Ectodermal cell (in vitro differentiated cells): Measurements from ENCODE around the gene TAS1R3.

ENCODE experiments used
- H3K27ac ChIP-seq: 2 replicates; pipeline ENCODE4 v1.7.0; 2013; ENCODE audit warnings: mild to moderate bottlenecking, low read depth, low read length; ENCODE audit not compliant: insufficient read depth, poor library complexity, severe bottlenecking
- H3K27me3 ChIP-seq: 2 replicates; pipeline ENCODE4 v1.7.0; 2013; ENCODE audit warnings: mild to moderate bottlenecking, low read length; ENCODE audit not compliant: insufficient read depth, control insufficient read depth, poor library complexity, severe bottlenecking
- H3K36me3 ChIP-seq: one replicate; pipeline ENCODE4 v1.7.0; 2013; ENCODE audit warnings: low read length; ENCODE audit not compliant: control insufficient read depth, insufficient read depth
- H3K4me1 ChIP-seq: one replicate; pipeline ENCODE4 v1.7.0; 2013; ENCODE audit warnings: low read length; ENCODE audit not compliant: control insufficient read depth, insufficient read depth
- H3K4me3 ChIP-seq: 2 replicates; pipeline ENCODE4 v1.7.0; 2013; ENCODE audit warnings: low read depth, low read length, control low read depth; ENCODE audit not compliant: insufficient read depth
- H3K9me3 ChIP-seq: 2 replicates; pipeline ENCODE4 v1.7.0; 2013; ENCODE audit warnings: mild to moderate bottlenecking, low read length, moderate library complexity; ENCODE audit not compliant: control insufficient read depth
- WGBS, 2 experiments: methylation state at CpG; one replicate each; pipeline ENCODE4 v1.1.7; 2013; ENCODE audit warnings: missing lambda C conversion rate in 2 of 2; 5-methylcytosine and 5-hydroxymethylcytosine counted together

TAS1R3 gene

DNA sequence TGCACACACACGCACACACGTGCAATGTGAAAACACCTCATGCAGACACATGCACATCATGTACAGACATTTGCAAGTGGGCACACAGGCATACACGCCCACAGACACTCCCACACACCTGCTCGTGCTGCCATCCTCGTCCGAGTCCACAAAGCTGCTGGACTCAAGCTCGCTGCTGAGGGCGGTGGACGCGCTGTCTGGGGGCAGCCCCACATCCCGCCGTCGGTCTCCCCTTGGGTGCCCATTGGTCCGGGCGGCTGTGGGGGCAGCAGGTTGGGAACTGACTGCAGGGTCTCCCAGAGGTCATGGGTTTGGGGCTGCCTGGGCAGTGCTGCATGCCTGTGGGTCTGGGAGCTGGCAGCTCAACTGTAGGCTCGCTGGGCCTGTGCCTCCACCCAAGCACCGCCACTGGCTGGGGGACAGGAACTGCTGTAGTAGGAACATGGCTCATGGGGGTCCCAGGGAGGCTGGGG, 10.5 kb downstream of the TAS1R3 start:
- no peaks in the 10 kb centered on the region for H3K4me1 ChIP-seq
- peaks cover 10% of the 10 kb centered on the region for H3K36me3 ChIP-seq
- H3K4me3 ChIP-seq: no peak overlapping the region
- H3K27ac ChIP-seq: no peak overlapping the region
- no peaks in the 10 kb centered on the region for H3K9me3 ChIP-seq
- 97% methylated on average over 17 of the region's 17 CpGs for WGBS, 2 experiments
- no peaks in the 10 kb centered on the region for H3K27me3 ChIP-seq

GRCh38 chr1:1342061-1342562, 11.0 kb downstream of the TAS1R3 start:
- no peak overlapping the region for H3K4me3 ChIP-seq
- no peak overlapping the region for H3K27ac ChIP-seq
- no peaks in the 10 kb centered on the region for H3K27me3 ChIP-seq
- peaks cover 10% of the 10 kb centered on the region for H3K36me3 ChIP-seq
- no peaks in the 10 kb centered on the region for H3K9me3 ChIP-seq
- H3K4me1 ChIP-seq: no peaks in the 10 kb centered on the region
- 96 to 97% methylated on average over 28 of the region's 28 CpGs for WGBS, 2 experiments

DNA sequence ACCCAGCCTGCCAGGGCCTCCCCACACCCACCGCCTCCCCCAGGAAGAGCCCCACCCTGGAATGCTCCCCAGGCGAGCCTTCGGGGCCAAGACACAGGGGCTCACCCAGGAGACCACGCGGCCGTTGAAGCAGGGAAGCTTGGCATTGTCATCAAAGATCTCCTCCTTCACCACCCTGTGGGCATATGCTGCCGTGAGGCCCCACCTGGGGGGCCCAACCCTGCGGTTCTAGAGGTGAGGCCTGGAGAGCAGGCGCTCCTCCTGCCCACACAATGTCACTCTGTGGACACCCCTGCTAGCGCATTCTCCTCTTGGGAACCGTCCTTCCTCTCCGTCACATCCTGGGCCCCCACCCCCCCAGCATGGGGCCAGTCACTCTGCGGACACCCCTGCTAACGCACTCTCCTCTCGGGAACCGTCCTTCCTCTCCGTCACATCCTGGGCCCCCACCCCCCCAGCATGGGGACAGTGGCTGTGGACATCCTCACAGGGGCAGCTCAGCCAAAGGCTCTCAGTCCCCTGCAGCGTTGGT, 11.6 kb downstream of the TAS1R3 start:
- no peaks in the 10 kb centered on the region for H3K4me1 ChIP-seq
- no peaks in the 10 kb centered on the region for H3K27me3 ChIP-seq
- no peak overlapping the region for H3K27ac ChIP-seq
- no peaks in the 10 kb centered on the region for H3K9me3 ChIP-seq
- H3K4me3 ChIP-seq: no peak overlapping the region
- 93 to 94% methylated on average over 18 of the region's 18 CpGs for WGBS, 2 experiments
- peaks cover 10% of the 10 kb centered on the region for H3K36me3 ChIP-seq

DNA sequence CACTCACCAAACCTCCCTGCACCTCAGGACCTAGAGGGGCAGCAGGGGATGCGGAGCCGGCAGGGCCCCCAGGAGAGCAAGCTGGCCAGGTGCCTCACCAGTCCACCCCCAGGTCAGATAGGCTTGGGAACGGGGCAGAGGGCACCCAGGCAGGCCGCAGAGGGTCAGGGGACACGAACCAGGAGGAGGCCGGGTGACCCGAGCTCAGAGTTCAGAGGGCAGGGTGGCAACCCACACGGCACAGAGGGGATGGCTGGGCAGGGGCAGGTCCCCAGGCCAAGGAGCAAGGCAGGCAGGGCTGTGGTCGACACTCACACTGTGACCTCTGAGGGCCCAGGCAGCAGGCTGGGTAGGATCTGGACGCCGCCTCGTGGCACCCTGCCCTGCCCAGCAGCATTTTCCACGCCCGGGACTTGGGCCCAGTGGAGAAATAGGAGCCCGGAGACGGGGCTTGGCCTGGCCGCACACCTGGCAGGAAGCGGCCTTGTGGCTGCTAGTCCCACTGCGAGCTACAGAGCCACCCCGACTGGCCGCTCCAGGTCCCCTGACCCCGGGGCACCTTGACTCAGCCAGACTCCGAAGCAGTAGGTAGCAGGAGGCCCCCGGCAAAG, 12.8 kb downstream of the TAS1R3 start:
- Histone ChIP-seq H3K36me3 (peaks cover 10% of the 10 kb centered on the region), H3K4me1 (peaks cover 7% of the 10 kb centered on the region), H3K27ac (no peak overlapping the region), H3K4me3 (no peak overlapping the region), H3K9me3 (no peaks in the 10 kb centered on the region), H3K27me3 (no peaks in the 10 kb centered on the region)
- 95% methylated on average over 24 of the region's 24 CpGs for WGBS, 2 experiments

DNA sequence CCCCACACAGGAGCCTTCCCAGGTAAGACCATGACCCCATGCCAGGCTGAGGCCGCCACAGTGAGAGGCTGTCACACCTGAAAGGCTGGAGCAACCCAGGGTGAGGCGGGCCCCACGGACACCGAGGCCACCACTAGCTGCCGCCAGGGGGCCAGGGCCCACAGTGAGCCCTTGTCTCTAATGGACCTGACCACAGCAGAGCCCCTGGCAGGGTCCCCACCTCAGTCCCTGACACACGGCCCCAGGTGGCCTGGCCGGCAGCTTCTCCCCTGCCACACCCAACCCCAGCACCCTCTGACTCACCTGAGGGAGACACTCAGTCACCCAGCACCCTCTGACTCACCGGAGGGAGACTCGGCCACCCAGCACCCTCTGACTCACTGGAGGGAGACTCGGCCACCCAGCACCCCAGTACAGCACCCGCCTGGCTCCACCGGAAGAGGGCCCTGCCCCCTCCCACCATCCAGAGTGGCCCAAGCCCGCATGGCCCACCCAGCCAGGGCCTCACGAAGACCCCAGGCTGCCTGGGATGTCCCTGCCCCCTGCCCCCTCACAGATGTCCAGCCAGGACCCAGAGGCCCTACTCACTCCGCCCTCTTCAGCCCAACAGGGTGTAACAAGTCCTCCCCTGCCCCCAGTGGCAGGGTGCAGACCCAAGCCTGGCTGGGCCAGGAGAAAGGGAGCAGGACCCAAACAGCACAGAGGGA, 13.7 kb downstream of the TAS1R3 start:
- H3K27me3 ChIP-seq: no peaks in the 10 kb centered on the region
- H3K9me3 ChIP-seq: no peaks in the 10 kb centered on the region
- 87 to 88% methylated on average over 15 of the region's 15 CpGs for WGBS, 2 experiments
- peaks cover 7% of the 10 kb centered on the region for H3K4me1 ChIP-seq
- peaks cover 10% of the 10 kb centered on the region for H3K36me3 ChIP-seq
- no peak overlapping the region for H3K27ac ChIP-seq
- H3K4me3 ChIP-seq: no peak overlapping the region

GRCh38 chr1:1345384-1345783, 14.3 kb downstream of the TAS1R3 start:
- H3K9me3 ChIP-seq: no peaks in the 10 kb centered on the region
- peaks cover 10% of the 10 kb centered on the region for H3K36me3 ChIP-seq
- no peak overlapping the region for H3K27ac ChIP-seq
- 93 to 96% methylated on average over 16 of the region's 16 CpGs for WGBS, 2 experiments
- H3K4me1 ChIP-seq: peaks cover 7% of the 10 kb centered on the region
- H3K27me3 ChIP-seq: no peaks in the 10 kb centered on the region
- no peak overlapping the region for H3K4me3 ChIP-seq

GRCh38 chr1:1345860-1346500, 14.9 kb downstream of the TAS1R3 start:
- Histone ChIP-seq H3K4me3 (no peak overlapping the region), H3K4me1 (peaks cover 7% of the 10 kb centered on the region), H3K27me3 (no peaks in the 10 kb centered on the region), H3K9me3 (no peaks in the 10 kb centered on the region), H3K36me3 (peaks cover 8% of the 10 kb centered on the region), H3K27ac (no peak overlapping the region)
- WGBS, 2 experiments: 92 to 95% methylated on average over 12 of the region's 12 CpGs

DNA sequence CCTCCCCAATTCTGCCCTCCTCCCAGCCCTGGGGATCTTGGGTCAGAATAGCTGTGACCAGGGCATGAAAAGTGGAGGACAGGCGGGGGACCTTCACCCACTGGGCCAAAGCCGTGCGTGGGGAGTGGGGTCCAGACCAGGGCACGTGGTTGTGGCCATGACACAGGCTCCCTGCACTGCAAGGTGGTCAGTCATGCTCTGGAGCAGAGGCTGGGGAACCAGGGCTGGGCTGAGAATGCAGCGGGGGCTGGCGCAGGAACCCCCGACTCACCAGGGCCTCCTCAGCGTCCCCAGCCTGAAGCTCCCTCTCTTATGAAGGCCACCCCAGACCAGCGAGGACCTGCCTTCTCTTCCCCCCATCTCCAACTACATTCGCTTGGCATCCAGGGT, 15.4 kb downstream of the TAS1R3 start:
- WGBS, 2 experiments: 92 to 96% methylated on average over 10 of the region's 10 CpGs
- Histone ChIP-seq H3K4me3 (no peak overlapping the region), H3K27ac (no peak overlapping the region), H3K4me1 (peaks cover 8% of the 10 kb centered on the region), H3K9me3 (no peaks in the 10 kb centered on the region), H3K27me3 (no peaks in the 10 kb centered on the region), H3K36me3 (peaks cover 3% of the 10 kb centered on the region)

DNA sequence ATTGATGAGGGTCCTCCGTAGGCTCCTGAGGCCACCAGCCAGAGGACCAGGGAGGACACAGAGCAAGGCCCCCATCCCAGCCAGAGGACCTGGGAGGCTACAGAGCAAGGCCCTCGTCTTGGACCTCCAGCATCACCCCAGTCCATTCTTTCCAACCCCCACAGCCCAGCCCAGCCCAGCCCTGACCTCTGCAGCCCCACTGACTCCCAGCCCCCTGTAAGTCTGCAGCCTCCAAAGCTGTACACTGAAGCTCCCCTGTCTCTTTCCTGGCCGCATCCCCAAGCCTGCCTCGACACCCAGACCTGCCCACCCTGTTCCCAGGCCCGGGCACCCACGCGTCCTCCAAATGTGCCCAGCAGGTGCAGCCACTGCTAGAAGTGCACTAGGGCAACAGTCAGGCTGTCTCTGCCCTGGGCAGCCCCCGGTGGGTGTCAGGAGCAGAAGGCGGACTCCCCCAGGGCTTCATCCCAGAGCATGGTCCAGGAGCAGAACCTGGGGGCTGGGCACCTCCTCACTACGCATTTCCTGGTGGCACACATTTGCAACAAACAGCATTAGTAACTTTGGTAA, 16.0 kb downstream of the TAS1R3 start:
- Histone ChIP-seq H3K36me3 (no peaks in the 10 kb centered on the region), H3K4me1 (peaks cover 14% of the 10 kb centered on the region), H3K4me3 (peak overlapping the region; percentile 68), H3K27ac (no peak overlapping the region), H3K27me3 (no peaks in the 10 kb centered on the region), H3K9me3 (no peaks in the 10 kb centered on the region)
- 94% methylated on average over 10 of the region's 10 CpGs for WGBS, 2 experiments
